Neural cell (in vitro differentiated cells): ENCODE results near the gene VENTX.

Source experiments
- CTCF ChIP-seq: fragments of 450-650 bp; IDR thresholded peaks from 2 replicates; pipeline ENCODE4 v1.5.1; 2014; ENCODE audit warnings: antibody characterized with exemption, mild to moderate bottlenecking, moderate library complexity; ENCODE audit not compliant: poor library complexity, severe bottlenecking
- EZH2 ChIP-seq: fragments of 200-600, 300-800 bp; shearing (Covaris generic), sonication (generic); IDR thresholded peaks from 2 replicates; pipeline ENCODE4 v1.6.1; 2014; ENCODE audit warnings: antibody characterized with exemption, low read length, borderline replicate concordance, mild to moderate bottlenecking; ENCODE audit not compliant: insufficient read depth, poor library complexity, severe bottlenecking
- POLR2AphosphoS5 ChIP-seq: IDR thresholded peaks from 2 replicates; pipeline ENCODE4 v1.6.1; 2012
- RAD21 ChIP-seq: fragments of 450-650 bp; conservative IDR thresholded peaks from 2 replicates; pipeline ENCODE4 v1.6.1; 2014; ENCODE audit warnings: antibody characterized with exemption, mild to moderate bottlenecking, moderate library complexity
- SMC3 ChIP-seq: fragments of 450-650 bp; conservative IDR thresholded peaks from 2 replicates; pipeline ENCODE4 v1.6.1; 2014; ENCODE audit warnings: antibody characterized with exemption, mild to moderate bottlenecking, moderate library complexity; ENCODE audit not compliant: poor library complexity
- TAF1 ChIP-seq: IDR thresholded peaks from 2 replicates; pipeline ENCODE4 v1.6.1; 2012; ENCODE audit warnings: low read depth
- TF ChIP-seq, protein P1 (sequence below): IDR thresholded peaks from 2 replicates; pipeline ENCODE4 v1.6.1; 2012; ENCODE audit warnings: borderline replicate concordance

DNA sequence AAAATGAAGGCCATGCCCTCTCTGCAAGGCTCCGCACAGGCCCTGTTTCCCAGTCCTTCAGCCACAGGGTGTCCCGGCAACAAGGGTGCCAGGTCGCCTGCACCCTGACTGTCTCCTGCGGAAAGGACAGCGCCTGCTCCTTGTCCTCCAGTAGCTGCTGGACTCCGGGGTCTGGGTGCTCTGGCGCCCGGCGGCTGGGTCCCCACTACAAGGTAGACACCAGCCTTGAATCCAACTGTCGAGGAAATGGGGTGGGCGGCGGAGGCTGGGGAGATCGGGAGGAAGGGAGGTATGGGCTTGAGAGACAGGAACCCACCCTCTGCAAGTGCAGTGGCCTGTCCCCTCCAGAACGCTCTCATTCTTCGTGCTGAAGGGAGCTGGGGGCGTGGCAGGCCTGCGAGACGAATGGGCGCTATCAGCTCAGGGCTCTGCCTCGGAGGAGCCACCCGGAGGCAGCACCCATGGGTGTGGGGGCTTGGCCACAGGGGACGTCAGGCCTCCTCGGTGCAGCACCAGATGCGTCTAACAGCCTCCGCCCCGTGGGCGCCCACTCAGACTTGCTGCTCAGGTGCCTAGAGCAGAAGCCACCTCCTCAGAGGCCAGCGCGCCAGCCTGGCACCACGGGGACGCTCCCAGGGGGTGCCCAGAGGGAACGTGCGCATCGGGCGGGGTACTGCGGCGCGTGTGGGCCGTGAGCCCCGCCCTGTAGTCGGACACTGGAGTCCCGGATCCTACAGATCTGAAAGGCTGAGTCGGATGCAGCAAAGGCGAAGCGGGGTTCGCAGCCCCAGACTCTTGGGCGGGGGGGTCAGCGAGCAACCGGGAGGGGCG is 23.5 kb downstream of the VENTX start:
- TF ChIP-seq CTCF = no peak
- no peak for TF ChIP-seq EZH2
- no peak for TF ChIP-seq POLR2AphosphoS5
- TF ChIP-seq RAD21 = no peak
- TF ChIP-seq, protein P1, sequence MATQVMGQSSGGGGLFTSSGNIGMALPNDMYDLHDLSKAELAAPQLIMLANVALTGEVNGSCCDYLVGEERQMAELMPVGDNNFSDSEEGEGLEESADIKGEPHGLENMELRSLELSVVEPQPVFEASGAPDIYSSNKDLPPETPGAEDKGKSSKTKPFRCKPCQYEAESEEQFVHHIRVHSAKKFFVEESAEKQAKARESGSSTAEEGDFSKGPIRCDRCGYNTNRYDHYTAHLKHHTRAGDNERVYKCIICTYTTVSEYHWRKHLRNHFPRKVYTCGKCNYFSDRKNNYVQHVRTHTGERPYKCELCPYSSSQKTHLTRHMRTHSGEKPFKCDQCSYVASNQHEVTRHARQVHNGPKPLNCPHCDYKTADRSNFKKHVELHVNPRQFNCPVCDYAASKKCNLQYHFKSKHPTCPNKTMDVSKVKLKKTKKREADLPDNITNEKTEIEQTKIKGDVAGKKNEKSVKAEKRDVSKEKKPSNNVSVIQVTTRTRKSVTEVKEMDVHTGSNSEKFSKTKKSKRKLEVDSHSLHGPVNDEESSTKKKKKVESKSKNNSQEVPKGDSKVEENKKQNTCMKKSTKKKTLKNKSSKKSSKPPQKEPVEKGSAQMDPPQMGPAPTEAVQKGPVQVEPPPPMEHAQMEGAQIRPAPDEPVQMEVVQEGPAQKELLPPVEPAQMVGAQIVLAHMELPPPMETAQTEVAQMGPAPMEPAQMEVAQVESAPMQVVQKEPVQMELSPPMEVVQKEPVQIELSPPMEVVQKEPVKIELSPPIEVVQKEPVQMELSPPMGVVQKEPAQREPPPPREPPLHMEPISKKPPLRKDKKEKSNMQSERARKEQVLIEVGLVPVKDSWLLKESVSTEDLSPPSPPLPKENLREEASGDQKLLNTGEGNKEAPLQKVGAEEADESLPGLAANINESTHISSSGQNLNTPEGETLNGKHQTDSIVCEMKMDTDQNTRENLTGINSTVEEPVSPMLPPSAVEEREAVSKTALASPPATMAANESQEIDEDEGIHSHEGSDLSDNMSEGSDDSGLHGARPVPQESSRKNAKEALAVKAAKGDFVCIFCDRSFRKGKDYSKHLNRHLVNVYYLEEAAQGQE = no peak
- no peak for TF ChIP-seq SMC3
- no peak for TF ChIP-seq TAF1
